GM18508 (cell line): Measurements from ENCODE around the gene FEZF1.

Source experiments
- ATAC-seq: cut with Tn5 transposase; IDR thresholded peaks from one replicate; pipeline ENCODE4 v1.9.1; 2021; ENCODE audit warnings: moderate number of reproducible peaks; ENCODE audit not compliant: insufficient read depth, unreplicated experiment

FEZF1 gene

GRCh38 chr7:122273117-122273516, 31.4 kb downstream of the FEZF1 start:
- no peak for ATAC-seq

- ATAC-seq: no peak
Measured at GRCh38 chr7:122269241-122269640, 35.3 kb downstream of the FEZF1 start.

- ATAC-seq: no peak
Measured at GRCh38 chr7:122268101-122268500, 36.4 kb downstream of the FEZF1 start.

GRCh38 chr7:122262246-122262645, 42.3 kb downstream of the FEZF1 start:
- ATAC-seq: no peak

- no peak for ATAC-seq
Measured at GRCh38 chr7:122261442-122261841, 43.1 kb downstream of the FEZF1 start.

GRCh38 chr7:122261016-122261415, 43.5 kb downstream of the FEZF1 start:
- ATAC-seq: no peak

GRCh38 chr7:122260336-122260735, 44.2 kb downstream of the FEZF1 start:
- no peak for ATAC-seq

GRCh38 chr7:122258971-122259370, 45.6 kb downstream of the FEZF1 start:
- ATAC-seq: no peak

- ATAC-seq: no peak
Measured at GRCh38 chr7:122257056-122257455, 47.5 kb downstream of the FEZF1 start.

- ATAC-seq: no peak
Measured at GRCh38 chr7:122256046-122256445, 48.5 kb downstream of the FEZF1 start.

GRCh38 chr7:122255454-122255853, 49.1 kb downstream of the FEZF1 start:
- no peak for ATAC-seq
